Endothelial cell of umbilical vein (primary cell): ENCODE results near the gene HHIPL2. TPM values are rescaled to one million over a fixed set of nuclear protein-coding genes. Genes with fewer than 3 reads are reported as not detected.

ENCODE experiments used
- BruUV-seq: library from RNA; stranded (reverse); fragments of 400-500 nt; replicated peaks from 2 replicates; lab custom pipeline; 2021; lab: Mats Ljungman, UMichigan
- CTCF ChIA-PET: fragments of 300-600, 350-600 bp; sonication (Branson Sonifier 250); formaldehyde crosslinking; loops from one replicate; lab custom pipeline; 2021; ENCODE audit warnings: antibody characterized with exemption, inconsistent platforms; lab: Charles Lee
- POLR2A ChIA-PET: fragments of 300-600, 350-600 bp; sonication (Branson Sonifier 250); formaldehyde crosslinking; loops from one replicate; lab custom pipeline; 2021; ENCODE audit warnings: antibody characterized with exemption, inconsistent platforms; lab: Charles Lee
- DNase-seq: peaks from one replicate; pipeline ENCODE4 v3.0.0-alpha.2; 2011; ENCODE audit warnings: low read depth, low spot score
- FAIRE-seq: peaks from 2 replicates; lab custom pipeline; 2011; peaks lifted over from hg19 to GRCh38; lab: Jason Lieb, UNC
- H2AFZ ChIP-seq: 2 replicates; pipeline ENCODE4 v1.6.0; 2012; ENCODE audit warnings: low read depth, low read length, control low read depth, inconsistent platforms
- H3K27ac ChIP-seq: 2 replicates; pipeline ENCODE4 v1.5.1; 2011; ENCODE audit warnings: low read depth, mild to moderate bottlenecking, control low read depth, low read length, moderate library complexity; ENCODE audit not compliant: insufficient read depth
- H3K27me3 ChIP-seq, 2 experiments: 2 replicates each; pipeline versions ENCODE4 v1.6.0 to v1.6.1; 2011; ENCODE audit warnings: low read length in 2 of 2, mixed read lengths in 1 of 2; ENCODE audit not compliant: control insufficient read depth in 2 of 2, insufficient read depth in 2 of 2
- H3K36me3 ChIP-seq, 2 experiments: 2 replicates in 1 of 2; 3 replicates in 1 of 2; pipeline ENCODE4 v1.5.1; 2011; ENCODE audit warnings: low read length in 2 of 2, mild to moderate bottlenecking in 1 of 2, moderate library complexity in 1 of 2; ENCODE audit not compliant: control insufficient read depth in 2 of 2, insufficient read depth in 2 of 2; ENCODE audit errors: extremely low read depth in 1 of 2
- H3K4me1 ChIP-seq: 3 replicates; pipeline ENCODE4 v1.5.1; 2011; ENCODE audit warnings: mild to moderate bottlenecking, low read length; ENCODE audit not compliant: control insufficient read depth, insufficient read depth; ENCODE audit errors: extremely low read depth
- H3K4me2 ChIP-seq: 2 replicates; pipeline ENCODE4 v1.6.1; 2011; ENCODE audit warnings: low read length, control low read depth, mixed read lengths; ENCODE audit not compliant: insufficient read depth
- H3K4me3 ChIP-seq, 3 experiments: fragments of 200-600 bp in 1 of 3; sonication (generic), shearing (Covaris generic) in 1 of 3; replicated peaks in 1 of 3; 2 replicates each; pipeline ENCODE4 v1.5.1; 2011 to 2016; ENCODE audit warnings: control low read depth in 3 of 3, low read length in 3 of 3, mild to moderate bottlenecking in 2 of 3, inconsistent platforms in 1 of 3, low read depth in 1 of 3, moderate library complexity in 1 of 3; ENCODE audit not compliant: insufficient read depth in 1 of 3
- H3K79me2 ChIP-seq: 2 replicates; pipeline ENCODE4 v1.6.0; 2012; ENCODE audit warnings: low read length, inconsistent platforms; ENCODE audit not compliant: control insufficient read depth, insufficient read depth
- H3K9ac ChIP-seq: replicated peaks from 2 replicates; pipeline ENCODE3; 2011; ENCODE audit warnings: low read length, control low read depth; ENCODE audit not compliant: insufficient read depth; ENCODE audit errors: extremely low read depth
- H3K9me1 ChIP-seq: replicated peaks from 3 replicates; pipeline ENCODE4 v1.6.0; 2011; ENCODE audit warnings: mild to moderate bottlenecking, low read length; ENCODE audit not compliant: control insufficient read depth, insufficient read depth; ENCODE audit errors: extremely low read depth
- H3K9me3 ChIP-seq: replicated peaks from 2 replicates; pipeline ENCODE4 v1.5.1; 2012; ENCODE audit warnings: low read length, inconsistent platforms; ENCODE audit not compliant: control insufficient read depth, insufficient read depth
- H4K20me1 ChIP-seq: replicated peaks from 2 replicates; pipeline ENCODE3; 2011; ENCODE audit warnings: mild to moderate bottlenecking, low read length; ENCODE audit not compliant: control insufficient read depth, insufficient read depth; ENCODE audit errors: extremely low read depth
- EZH2 ChIP-seq: IDR thresholded peaks from 2 replicates; pipeline ENCODE4 v1.6.1; 2012; ENCODE audit warnings: borderline replicate concordance, low read depth, mild to moderate bottlenecking, moderate library complexity, low read length, inconsistent platforms; ENCODE audit not compliant: severe bottlenecking
- FOS ChIP-seq: IDR thresholded peaks from 2 replicates; pipeline ENCODE4 v1.6.1; 2011; ENCODE audit warnings: mild to moderate bottlenecking, low read length, moderate library complexity, borderline replicate concordance; ENCODE audit not compliant: insufficient read depth
- GATA2 ChIP-seq: IDR thresholded peaks from 2 replicates; pipeline ENCODE4 v1.7.0; 2011; ENCODE audit warnings: low read depth, mild to moderate bottlenecking, moderate library complexity, mixed read lengths, low read length; ENCODE audit not compliant: insufficient read length, insufficient read depth
- JUN ChIP-seq: IDR thresholded peaks from 2 replicates; pipeline ENCODE4 v1.6.1; 2011; ENCODE audit warnings: borderline replicate concordance, low read depth; ENCODE audit not compliant: insufficient read length, insufficient read depth
- POLR2AphosphoS5 ChIP-seq: IDR thresholded peaks from 2 replicates; pipeline ENCODE4 v1.6.1; 2012; ENCODE audit warnings: low read depth, mild to moderate bottlenecking, control low read depth, low read length, moderate library complexity; ENCODE audit not compliant: insufficient read depth
- dilution Hi-C: fragments of 300-500 bp; cut with MboI; formaldehyde crosslinking; loops from one replicate; pipeline ENCODE4 v1.15.0; 2019; ENCODE audit warnings: low sequenced_read_pairs; ENCODE audit not compliant: extremely low pct_ligation_motif_present
- intact Hi-C: fragments of 100-400 bp; cut with micrococcal nuclease; formaldehyde crosslinking; loops from one replicate; pipeline ENCODE4 v1.10.0; 2022
- polyA plus RNA-seq, 4 experiments: library from polyadenylated mRNA; depleted of rRNA in 3 of 4; stranded (reverse) in 3 of 4; unstranded in 1 of 4; fragments of >200 nt; gene quantifications; 2 replicates each; pipeline versions ENCODE4 v1.2.1 to v1.2.3, GENCODE V29; 2011 to 2012; ENCODE audit warnings: missing spikeins in 1 of 4
- total RNA-seq: library from RNA; stranded (reverse); gene quantifications from 2 replicates; pipeline ENCODE4 v1.2.3, GENCODE V29; 2021

Gene HHIPL2
- total and polyA plus RNA-seq, 2 donors (not counting 3 experiments of a cell fraction or from before 2014, with no cell fraction given) = 0.03 TPM; not detected in 1

- FAIRE-seq = peak; percentile 61
- no TSS peak for BruUV-seq
- intact Hi-C loops = loop anchor here (5.0 kb wide), 1 partner anchor 35 kb away; the partner anchor contains the start of gene MIA3
Observed at GRCh38 chr1:222582099-222582774, 34.3 kb upstream of the HHIPL2 start.

GRCh38 chr1:222579316-222579715, 31.4 kb upstream of the HHIPL2 start:
- CTCF ChIA-PET = no interaction called here
- TF ChIP-seq FOS (no peak), EZH2 (no peak), GATA2 (no peak)

More at GRCh38 chr1:222582099-222582774, 34.3 kb upstream of the HHIPL2 start:
- Histone ChIP-seq H3K4me3 (no peak overlapping the region), H3K9ac (no peak overlapping the region), H2AFZ (no peak overlapping the region), H3K36me3 (no peaks in the 10 kb centered on the region), H3K4me1 (peaks cover 14% of the 10 kb centered on the region), H3K9me3 (no peaks in the 10 kb centered on the region), H3K79me2 (no peaks in the 10 kb centered on the region), H3K27ac (peak overlapping the region; percentile 38), H4K20me1 (no peaks in the 10 kb centered on the region), H3K9me1 (no peaks in the 10 kb centered on the region), H3K27me3 (no peaks in the 10 kb centered on the region), H3K4me2 (peak overlapping the region; percentile 7)
- DNase-seq = peak; percentile 58
- TF ChIP-seq JUN (peak; percentile 81), FOS (peak; percentile 28), POLR2AphosphoS5 (no peak)
- POLR2A ChIA-PET = no interaction called here
- CTCF ChIA-PET = interaction anchor here (0.9 to 1.2 kb wide), 6 partner anchors 8 to 117 kb away, joined by 3 to 10 read pairs (median 4); partner anchors contain the start of gene TAF1A
- dilution Hi-C loops = no loop called here

More at GRCh38 chr1:222579316-222579715, 31.4 kb upstream of the HHIPL2 start:
- FAIRE-seq (no peak), DNase-seq (no peak)
- intact Hi-C loops = no loop called here
- Histone ChIP-seq H3K79me2 (no peaks in the 10 kb centered on the region), H3K9ac (no peak overlapping the region), H3K9me3 (no peaks in the 10 kb centered on the region), H3K4me2 (no peak overlapping the region), H3K36me3 (no peaks in the 10 kb centered on the region), H3K4me3 (no peak overlapping the region), H4K20me1 (no peaks in the 10 kb centered on the region), H2AFZ (no peak overlapping the region), H3K9me1 (no peaks in the 10 kb centered on the region), H3K4me1 (peaks cover 14% of the 10 kb centered on the region), H3K27me3 (no peaks in the 10 kb centered on the region), H3K27ac (no peak overlapping the region)
- no TSS peak for BruUV-seq
- POLR2A ChIA-PET = no interaction called here
- dilution Hi-C loops = no loop called here
